Activated CD8-positive, alpha-beta memory T cell treated with anti-CD3 and anti-CD28 coated beads, Interleukin-2, amount 50 U/mL, for 48 hours (primary cell): ENCODE measurements around the gene VDAC2.

Experiments used
- DNase-seq: peaks from one replicate; pipeline ENCODE4 v3.0.0-alpha.2; 2020

Gene VDAC2

DNA sequence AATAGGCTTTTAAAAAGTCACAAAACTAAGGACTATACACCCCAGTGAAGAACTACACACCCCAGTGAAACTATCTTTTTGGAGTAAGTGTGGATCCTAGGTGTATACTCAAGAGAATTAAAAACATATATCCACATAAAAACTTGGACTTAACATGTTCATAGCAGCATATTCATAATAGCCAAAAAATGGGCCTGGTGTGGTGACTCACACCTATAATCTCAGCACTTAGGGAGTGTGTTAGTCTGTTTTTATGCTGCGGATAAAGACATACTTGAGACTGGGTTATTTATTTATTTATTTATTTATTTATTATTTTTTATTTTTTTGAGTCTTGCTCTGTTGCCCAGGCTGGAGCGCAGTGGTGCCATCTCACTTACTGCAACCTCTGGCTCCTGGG, 44.1 kb downstream of the VDAC2 start:
- no peak for DNase-seq

DNA sequence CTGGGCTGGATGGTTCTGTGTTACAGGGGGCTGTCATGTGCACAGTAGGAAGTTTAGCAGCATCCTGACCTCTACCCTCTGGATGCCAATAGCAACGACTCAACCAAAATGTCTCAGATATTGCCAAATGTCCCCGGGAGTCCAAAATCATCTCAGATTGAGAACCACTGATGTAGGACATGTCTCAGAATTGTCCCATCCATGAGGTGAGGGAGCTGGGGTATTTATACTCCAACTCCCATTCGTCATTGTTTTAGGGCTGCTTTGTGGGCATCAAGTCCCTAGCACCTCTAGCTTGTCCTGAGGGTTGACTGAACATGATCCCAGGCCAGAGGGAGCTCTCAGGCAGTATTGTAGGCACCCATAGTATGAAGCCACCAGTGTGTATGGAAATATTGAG, 50.4 kb downstream of the VDAC2 start:
- no peak for DNase-seq

DNA sequence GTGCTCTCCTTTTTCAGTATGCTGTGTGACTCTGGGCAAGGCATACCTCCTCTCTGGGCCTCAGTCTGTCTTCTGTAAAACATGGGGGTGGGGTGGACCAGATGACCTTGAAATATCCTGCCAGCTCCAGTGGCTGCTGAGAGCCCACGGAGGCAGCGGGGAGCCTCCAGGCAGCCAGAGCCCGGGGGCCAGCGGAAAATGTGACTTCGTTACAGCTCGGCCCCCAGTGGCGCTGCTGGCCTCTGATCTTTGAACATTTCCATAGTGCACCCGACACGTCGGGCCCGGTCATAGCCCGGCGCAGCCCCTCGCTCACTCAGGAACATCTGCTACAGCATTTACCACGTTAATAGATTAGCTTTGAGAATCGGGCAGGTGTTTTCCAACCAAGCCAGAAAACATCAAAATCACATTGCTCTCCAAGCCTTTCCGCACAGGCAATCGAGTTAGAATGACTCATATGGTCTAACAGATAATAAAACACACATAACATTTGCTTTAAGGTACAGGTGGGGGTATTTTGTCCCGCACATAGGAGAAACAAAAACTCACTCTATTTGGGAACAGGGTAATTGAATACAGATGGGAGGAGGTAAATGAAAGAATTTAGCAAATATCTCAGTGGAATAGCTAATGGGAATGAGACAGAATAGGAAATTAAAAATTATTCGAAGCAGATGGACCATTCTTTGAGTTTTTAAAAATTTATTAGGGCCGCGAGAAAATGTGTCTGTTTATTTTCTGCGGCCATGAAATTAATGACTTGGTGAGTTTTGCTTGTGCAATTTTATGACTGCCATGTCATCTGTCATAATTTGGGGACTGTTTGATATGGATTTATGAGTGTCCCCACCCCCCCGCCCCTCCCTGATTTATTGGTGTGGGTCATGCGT, 51.5 kb downstream of the VDAC2 start:
- no peak for DNase-seq

DNA sequence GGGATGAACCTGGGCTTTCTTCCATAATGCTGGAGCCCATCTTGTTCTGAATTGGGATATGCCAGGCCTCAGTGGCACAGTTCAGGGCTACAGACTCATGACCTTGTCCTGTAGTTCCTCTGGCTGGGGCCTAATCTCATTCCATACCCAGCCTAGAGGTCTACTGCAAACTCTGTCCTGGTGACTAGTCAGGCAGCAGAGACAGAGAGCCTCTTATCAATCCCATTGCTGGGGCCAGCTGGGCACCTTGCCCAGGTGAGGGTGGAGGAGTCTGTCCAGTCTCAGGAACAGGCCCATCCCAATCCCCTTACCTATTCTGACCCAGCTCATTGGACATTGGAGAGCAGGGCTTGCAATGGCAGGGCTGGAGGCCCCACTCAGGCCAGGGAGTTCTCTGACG, 53.2 kb downstream of the VDAC2 start:
- DNase-seq: no peak

- no peak for DNase-seq
These were observed 55.3 kb downstream of the VDAC2 start for GRCh38 chr10:75265856-75266255.

- DNase-seq: no peak
These were observed 56.3 kb downstream of the VDAC2 start for GRCh38 chr10:75266945-75267344.

DNA sequence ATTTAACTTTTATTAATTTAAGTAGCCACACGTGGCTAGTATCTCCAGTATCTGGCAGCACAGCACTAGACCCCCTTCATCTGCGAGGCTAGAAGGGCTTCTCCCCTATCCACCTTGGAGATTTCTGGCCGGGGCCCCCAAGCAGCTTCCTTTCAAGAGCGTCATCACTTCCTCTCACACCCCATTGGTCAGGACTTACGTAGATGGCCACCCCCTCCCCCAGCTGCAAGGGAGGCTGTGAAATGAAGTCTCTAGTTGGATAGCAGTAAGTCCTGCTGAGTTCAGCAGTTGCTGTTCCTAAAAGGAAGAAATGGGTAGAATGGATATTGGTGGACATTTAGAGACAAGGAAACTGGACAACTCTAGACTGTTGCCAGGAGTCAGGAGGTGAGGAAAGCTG, 59.0 kb downstream of the VDAC2 start:
- DNase-seq: no peak

GRCh38 chr10:75272094-75272493, 61.5 kb downstream of the VDAC2 start:
- DNase-seq: no peak

- no peak for DNase-seq
These were observed 62.3 kb downstream of the VDAC2 start for GRCh38 chr10:75272896-75273295.

GRCh38 chr10:75276069-75276872, 65.7 kb downstream of the VDAC2 start:
- DNase-seq: no peak

GRCh38 chr10:75280236-75280635, 69.6 kb downstream of the VDAC2 start:
- no peak for DNase-seq
